Vagina (tissue), 2 donors: Measurements from ENCODE around the gene ZSCAN10. TPM values are rescaled to one million over a fixed set of nuclear protein-coding genes. Genes with fewer than 3 reads are reported as not detected.
A peak's percentile ranks its signal among the peaks of the same experiment; 100 is the strongest.

Experiments
- DNase-seq, 2 donors: peaks; one replicate each; pipeline ENCODE4 v3.0.0-alpha.2; 2017; ENCODE audit errors: extremely low spot score in 2 of 2
- H3K27ac ChIP-seq: fragments of 200-600 bp; sonication (generic); one replicate; pipeline ENCODE4 v1.5.1; 2019
- H3K27me3 ChIP-seq: fragments of 200-600 bp; sonication (generic); one replicate; pipeline ENCODE4 v1.5.1; 2019
- H3K36me3 ChIP-seq, 2 donors: fragments of 200-600 bp; sonication (generic); one replicate each; pipeline ENCODE4 v1.5.1; 2017 to 2019
- H3K4me1 ChIP-seq: fragments of 200-600 bp; sonication (generic); one replicate; pipeline ENCODE4 v1.5.1; 2019
- H3K4me3 ChIP-seq, 2 donors: fragments of 200-600 bp; sonication (generic); 1 replicate in 1 of 2; 2 replicates in 1 of 2; pipeline ENCODE4 v1.5.1; 2016 to 2019
- H3K9me3 ChIP-seq: fragments of 200-600 bp; sonication (generic); one replicate; pipeline ENCODE4 v1.5.1; 2019
- CTCF ChIP-seq, 3 experiments: fragments of 450-650 bp in 2 of 3; fragments of 200-600 bp in 1 of 3; sonication (generic) in 1 of 3; IDR thresholded peaks; one replicate each; pipeline ENCODE4 v1.5.1; 2017 to 2019; ENCODE audit warnings: antibody characterized with exemption in 3 of 3, mild to moderate bottlenecking in 2 of 3, moderate library complexity in 2 of 3
- POLR2A ChIP-seq, 2 donors: fragments of 450-650 bp; IDR thresholded peaks; one replicate each; pipeline ENCODE4 v1.6.1; 2017; ENCODE audit warnings: antibody characterized with exemption in 2 of 2, mild to moderate bottlenecking in 2 of 2, moderate library complexity in 2 of 2
- POLR2AphosphoS5 ChIP-seq, 2 donors: sonication (generic); formaldehyde crosslinking; IDR thresholded peaks; one replicate each; pipeline ENCODE4 v1.9.0; 2017; ENCODE audit warnings: antibody characterized with exemption in 2 of 2, mild to moderate bottlenecking in 2 of 2, low read depth in 1 of 2; ENCODE audit not compliant: insufficient read depth in 1 of 2
- intact Hi-C: fragments of 100-400 bp; cut with DNase I; formaldehyde crosslinking; loops from one replicate; pipeline ENCODE4 v1.15.1; 2023
- total RNA-seq: library from RNA; depleted of rRNA; stranded (reverse); fragments of >200 nt; gene quantifications from one replicate; pipeline ENCODE4 v1.2.3, GENCODE V29; 2016

Gene ZSCAN10
- not detected for total RNA-seq

GRCh38 chr16:3098459-3099394 lies at the start of gene ZSCAN10:
ZSCAN10 (minus strand) TSS chr16:3099294; CDS start chr16:3092937, 6,357 bp downstream.
- H3K4me1 ChIP-seq: peaks cover 5% of the 10 kb centered on the region
- no peaks in the 10 kb centered on the region for H3K36me3 ChIP-seq
- H3K9me3 ChIP-seq: no peaks in the 10 kb centered on the region
- DNase-seq: no peak
- H3K4me3 ChIP-seq: peak within 1 kb of the TSS; percentile 2 to 15
- TF ChIP-seq POLR2AphosphoS5 (IDR thresholded peaks at IDR 0.05; ENCODE audit: insufficient read depth in 1 of 2, low read depth in 1 of 2) (no peak), POLR2A (IDR thresholded peaks at IDR 0.05) (no peak), CTCF (IDR thresholded peaks at IDR 0.05) (no peak)
- H3K27ac ChIP-seq: no peak within 1 kb of the TSS
- intact Hi-C loops: no loop called here
- H3K27me3 ChIP-seq: no peaks in the 10 kb centered on the region

GRCh38 chr16:3148256-3149192 lies 49.4 kb upstream of the ZSCAN10 start:
- DNase-seq: no peak
- Histone ChIP-seq H3K4me3 (no peak overlapping the region), H3K27me3 (no peaks in the 10 kb centered on the region), H3K9me3 (no peaks in the 10 kb centered on the region), H3K27ac (no peak overlapping the region), H3K36me3 (no peaks in the 10 kb centered on the region), H3K4me1 (peaks cover 28% of the 10 kb centered on the region)
- intact Hi-C loops: no loop called here
- TF ChIP-seq POLR2A (IDR thresholded peaks at IDR 0.05) (no peak), POLR2AphosphoS5 (IDR thresholded peaks at IDR 0.05; ENCODE audit: insufficient read depth in 1 of 2, low read depth in 1 of 2) (no peak), CTCF (IDR thresholded peaks at IDR 0.05) (no peak)

- Histone ChIP-seq H3K27me3 (no peaks in the 10 kb centered on the region), H3K36me3 (no peaks in the 10 kb centered on the region), H3K4me3 (no peak overlapping the region), H3K9me3 (no peaks in the 10 kb centered on the region), H3K4me1 (peaks cover 28% of the 10 kb centered on the region), H3K27ac (no peak overlapping the region)
- intact Hi-C loops: no loop called here
- TF ChIP-seq POLR2AphosphoS5 (IDR thresholded peaks at IDR 0.05; ENCODE audit: insufficient read depth in 1 of 2, low read depth in 1 of 2): no peak
- DNase-seq: no peak
Measured at GRCh38 chr16:3147757-3148104, 48.6 kb upstream of the ZSCAN10 start.

- Histone ChIP-seq H3K9me3 (no peaks in the 10 kb centered on the region), H3K27me3 (no peaks in the 10 kb centered on the region), H3K36me3 (peaks cover 0 to 4% of the 10 kb centered on the region in 2 donors), H3K4me1 (peaks cover 26% of the 10 kb centered on the region), H3K4me3 (no peak overlapping the region), H3K27ac (no peak overlapping the region)
- no peak for DNase-seq
- TF ChIP-seq POLR2A (IDR thresholded peaks at IDR 0.05): no peak
- intact Hi-C loops: no loop called here
Measured at GRCh38 chr16:3147046-3147756, 48.1 kb upstream of the ZSCAN10 start.

GRCh38 chr16:3145660-3146059 lies 46.6 kb upstream of the ZSCAN10 start:
- Histone ChIP-seq H3K36me3 (peaks cover 0 to 13% of the 10 kb centered on the region in 2 donors), H3K9me3 (no peaks in the 10 kb centered on the region), H3K27ac (no peak overlapping the region), H3K4me3 (no peak overlapping the region), H3K27me3 (no peaks in the 10 kb centered on the region), H3K4me1 (peaks cover 10% of the 10 kb centered on the region)
- intact Hi-C loops: no loop called here
- DNase-seq: no peak
- TF ChIP-seq CTCF (IDR thresholded peaks at IDR 0.05): no peak
- no peak for TF ChIP-seq POLR2A (IDR thresholded peaks at IDR 0.05)
- no peak for TF ChIP-seq POLR2AphosphoS5 (IDR thresholded peaks at IDR 0.05; ENCODE audit: insufficient read depth in 1 of 2, low read depth in 1 of 2)
